H7 (cell line): ENCODE data around the gene MLLT3. TPM values are rescaled to one million over a fixed set of nuclear protein-coding genes. Genes with fewer than 3 reads are reported as not detected.

Experiments used
- DNase-seq: peaks from one replicate; pipeline ENCODE4 v3.0.0; 2012
- H3K27me3 ChIP-seq: 2 replicates; pipeline ENCODE4 v1.6.0; 2011; ENCODE audit warnings: mild to moderate bottlenecking, low read length; ENCODE audit not compliant: control insufficient read depth, insufficient read depth
- H3K36me3 ChIP-seq: replicated peaks from 2 replicates; pipeline ENCODE4 v1.5.1; 2011; ENCODE audit warnings: low read length; ENCODE audit not compliant: control insufficient read depth, insufficient read depth
- H3K4me3 ChIP-seq: 2 replicates; pipeline ENCODE4 v1.5.1; 2011; ENCODE audit warnings: low read depth, mild to moderate bottlenecking, control low read depth, low read length, moderate library complexity; ENCODE audit not compliant: insufficient read depth
- total RNA-seq: library from RNA; depleted of rRNA; stranded (reverse); fragments of >200 nt; shearing (Covaris generic); gene quantifications from 2 replicates; pipeline ENCODE4 v1.2.3, GENCODE V29; 2014

MLLT3 gene
- total RNA-seq, 1 experiment from 2014 or later, result 4.3 TPM

GRCh38 chr9:20566401-20566800, 55.9 kb downstream of the MLLT3 start:
- DNase-seq, result no peak
- H3K27me3 ChIP-seq, result no peaks in the 10 kb centered on the region
- H3K4me3 ChIP-seq, result no peak overlapping the region
- H3K36me3 ChIP-seq, result no peaks in the 10 kb centered on the region

- DNase-seq, result no peak
- H3K4me3 ChIP-seq, result no peak overlapping the region
- no peaks in the 10 kb centered on the region for H3K36me3 ChIP-seq
- no peaks in the 10 kb centered on the region for H3K27me3 ChIP-seq
These were observed 57.6 kb downstream of the MLLT3 start for GRCh38 chr9:20564650-20565049.

- no peak for DNase-seq
- H3K36me3 ChIP-seq, result no peaks in the 10 kb centered on the region
- H3K27me3 ChIP-seq, result no peaks in the 10 kb centered on the region
- no peak overlapping the region for H3K4me3 ChIP-seq
These were observed 58.4 kb downstream of the MLLT3 start for GRCh38 chr9:20563917-20564316.

GRCh38 chr9:20562051-20562450, 60.2 kb downstream of the MLLT3 start:
- DNase-seq, result no peak
- Histone ChIP-seq H3K27me3 (no peaks in the 10 kb centered on the region), H3K4me3 (no peak overlapping the region), H3K36me3 (no peaks in the 10 kb centered on the region)

- Histone ChIP-seq H3K27me3 (no peaks in the 10 kb centered on the region), H3K36me3 (no peaks in the 10 kb centered on the region), H3K4me3 (no peak overlapping the region)
- no peak for DNase-seq
These were observed 60.8 kb downstream of the MLLT3 start for GRCh38 chr9:20561531-20561930.

- Histone ChIP-seq H3K27me3 (no peaks in the 10 kb centered on the region), H3K36me3 (no peaks in the 10 kb centered on the region), H3K4me3 (no peak overlapping the region)
- DNase-seq, result no peak
These were observed 62.9 kb downstream of the MLLT3 start for GRCh38 chr9:20559231-20559890.

GRCh38 chr9:20558566-20559016, 63.7 kb downstream of the MLLT3 start:
- Histone ChIP-seq H3K36me3 (no peaks in the 10 kb centered on the region), H3K27me3 (no peaks in the 10 kb centered on the region), H3K4me3 (no peak overlapping the region)
- no peak for DNase-seq

GRCh38 chr9:20557890-20558565, 64.3 kb downstream of the MLLT3 start:
- no peaks in the 10 kb centered on the region for H3K27me3 ChIP-seq
- DNase-seq, result no peak
- no peaks in the 10 kb centered on the region for H3K36me3 ChIP-seq
- no peak overlapping the region for H3K4me3 ChIP-seq

GRCh38 chr9:20557285-20557684, 65.0 kb downstream of the MLLT3 start:
- H3K36me3 ChIP-seq, result no peaks in the 10 kb centered on the region

GRCh38 chr9:20553558-20554149, 68.6 kb downstream of the MLLT3 start:
- Histone ChIP-seq H3K4me3 (no peak overlapping the region), H3K27me3 (no peaks in the 10 kb centered on the region), H3K36me3 (no peaks in the 10 kb centered on the region)
- no peak for DNase-seq

More at GRCh38 chr9:20557285-20557684, 65.0 kb downstream of the MLLT3 start:
- Histone ChIP-seq H3K4me3 (no peak overlapping the region), H3K27me3 (no peaks in the 10 kb centered on the region)
- no peak for DNase-seq

GRCh38 chr9:20552874-20553557, 69.3 kb downstream of the MLLT3 start:
- H3K27me3 ChIP-seq, result no peaks in the 10 kb centered on the region
- H3K36me3 ChIP-seq, result no peaks in the 10 kb centered on the region
- no peak for DNase-seq
- H3K4me3 ChIP-seq, result no peak overlapping the region

- Histone ChIP-seq H3K4me3 (no peak overlapping the region), H3K36me3 (no peaks in the 10 kb centered on the region), H3K27me3 (no peaks in the 10 kb centered on the region)
- DNase-seq, result no peak
These were observed 70.5 kb downstream of the MLLT3 start for GRCh38 chr9:20551835-20552234.

- no peak for DNase-seq
- Histone ChIP-seq H3K36me3 (no peaks in the 10 kb centered on the region), H3K4me3 (no peak overlapping the region), H3K27me3 (no peaks in the 10 kb centered on the region)
These were observed 71.1 kb downstream of the MLLT3 start for GRCh38 chr9:20551236-20551635.

- no peaks in the 10 kb centered on the region for H3K27me3 ChIP-seq
- no peaks in the 10 kb centered on the region for H3K36me3 ChIP-seq
- no peak overlapping the region for H3K4me3 ChIP-seq
- DNase-seq, result no peak
These were observed 72.0 kb downstream of the MLLT3 start for GRCh38 chr9:20550326-20550725.

GRCh38 chr9:20549053-20549452, 73.2 kb downstream of the MLLT3 start:
- DNase-seq, result no peak
- H3K27me3 ChIP-seq, result no peaks in the 10 kb centered on the region
- no peak overlapping the region for H3K4me3 ChIP-seq
- H3K36me3 ChIP-seq, result no peaks in the 10 kb centered on the region
